IPS-15b (cell line): ENCODE data around the gene SPINT1.

Experiments
- H3K27me3 ChIP-seq: one replicate; pipeline ENCODE4 v1.6.1; 2013; ENCODE audit warnings: low read length; ENCODE audit not compliant: control insufficient read depth, insufficient read depth
- H3K36me3 ChIP-seq: one replicate; pipeline ENCODE4 v1.6.1; 2013; ENCODE audit warnings: low read length; ENCODE audit not compliant: control insufficient read depth, insufficient read depth
- H3K4me1 ChIP-seq: one replicate; pipeline ENCODE4 v1.6.1; 2013; ENCODE audit warnings: mild to moderate bottlenecking, low read length; ENCODE audit not compliant: control insufficient read depth, insufficient read depth
- H3K4me3 ChIP-seq: one replicate; pipeline ENCODE4 v1.5.1; 2013; ENCODE audit warnings: low read depth, low read length
- H3K9ac ChIP-seq: one replicate; pipeline ENCODE4 v1.6.1; 2013; ENCODE audit warnings: low read depth, mild to moderate bottlenecking, low read length
- H3K9me3 ChIP-seq: one replicate; pipeline ENCODE4 v1.6.1; 2013; ENCODE audit warnings: mild to moderate bottlenecking, low read length; ENCODE audit not compliant: control insufficient read depth, insufficient read depth

SPINT1 gene

DNA sequence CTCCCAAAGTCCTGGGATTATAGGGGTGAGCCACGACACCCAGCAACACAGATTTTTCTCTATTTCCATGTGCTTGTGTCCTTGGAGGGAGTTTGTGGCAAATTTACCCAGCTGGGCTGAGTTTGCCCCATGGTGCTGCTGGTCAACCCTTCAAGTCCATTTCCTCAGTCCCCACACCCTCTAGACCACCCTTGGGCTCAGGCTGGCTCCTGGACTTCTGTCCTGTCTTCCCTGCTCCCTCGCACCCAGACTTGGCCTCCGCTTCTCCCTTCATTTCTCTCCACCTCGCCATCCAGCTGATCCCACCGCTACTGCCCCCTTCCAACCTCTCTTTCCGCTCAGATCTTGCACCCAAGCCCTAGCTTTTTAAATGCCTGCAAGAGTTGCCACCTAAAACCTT lies 37.5 kb downstream of the SPINT1 start:
- no peak overlapping the region for H3K9ac ChIP-seq
- H3K4me1 ChIP-seq = no peaks in the 10 kb centered on the region
- no peaks in the 10 kb centered on the region for H3K27me3 ChIP-seq
- no peak overlapping the region for H3K4me3 ChIP-seq
- H3K9me3 ChIP-seq = no peaks in the 10 kb centered on the region
- H3K36me3 ChIP-seq = no peaks in the 10 kb centered on the region

DNA sequence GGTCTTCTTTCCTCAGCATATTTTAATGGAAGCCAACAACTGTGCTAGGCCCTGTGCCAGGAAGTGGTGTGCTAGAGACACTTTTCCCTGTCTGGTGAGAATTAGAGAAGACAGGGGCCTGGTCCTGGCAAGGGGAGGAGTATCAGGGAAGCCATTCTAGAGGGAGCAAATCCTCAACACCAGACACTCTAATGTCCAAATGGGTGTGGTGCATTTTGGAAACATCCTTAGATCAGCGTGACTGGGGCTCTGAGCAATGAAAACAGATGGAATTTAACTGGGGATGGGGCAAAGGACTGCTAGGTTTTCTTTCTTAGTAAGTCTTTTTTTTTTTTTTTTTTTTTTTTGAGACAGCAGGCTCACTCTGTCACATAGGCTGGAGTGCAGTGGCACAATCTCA lies 42.7 kb downstream of the SPINT1 start:
- H3K9me3 ChIP-seq = no peaks in the 10 kb centered on the region
- H3K36me3 ChIP-seq = no peaks in the 10 kb centered on the region
- H3K9ac ChIP-seq = no peak overlapping the region
- H3K4me3 ChIP-seq = no peak overlapping the region
- peaks cover under 1% of the 10 kb centered on the region for H3K4me1 ChIP-seq
- no peaks in the 10 kb centered on the region for H3K27me3 ChIP-seq

DNA sequence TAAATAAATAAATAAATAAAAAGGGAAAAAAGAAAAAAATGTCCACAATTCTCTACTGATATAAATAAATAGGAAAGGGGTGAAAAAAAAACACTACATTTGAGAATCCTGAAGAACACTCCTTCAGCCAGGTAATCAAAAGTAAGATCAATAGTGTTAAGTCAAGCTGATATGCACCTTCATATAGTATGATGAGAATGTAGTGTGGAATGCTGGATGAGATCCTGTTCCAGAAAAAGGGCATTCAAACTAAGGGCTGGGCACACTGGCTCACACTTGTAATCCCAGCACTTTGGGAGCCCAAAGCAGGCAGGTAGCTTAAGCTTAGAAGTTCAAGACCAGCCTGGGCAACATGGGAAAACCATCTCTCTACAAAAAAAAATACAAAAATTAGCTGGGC lies 45.3 kb downstream of the SPINT1 start:
- H3K36me3 ChIP-seq = no peaks in the 10 kb centered on the region
- no peaks in the 10 kb centered on the region for H3K9me3 ChIP-seq
- peaks cover 10% of the 10 kb centered on the region for H3K27me3 ChIP-seq
- no peak overlapping the region for H3K9ac ChIP-seq
- H3K4me1 ChIP-seq = peaks cover 3% of the 10 kb centered on the region
- no peak overlapping the region for H3K4me3 ChIP-seq

DNA sequence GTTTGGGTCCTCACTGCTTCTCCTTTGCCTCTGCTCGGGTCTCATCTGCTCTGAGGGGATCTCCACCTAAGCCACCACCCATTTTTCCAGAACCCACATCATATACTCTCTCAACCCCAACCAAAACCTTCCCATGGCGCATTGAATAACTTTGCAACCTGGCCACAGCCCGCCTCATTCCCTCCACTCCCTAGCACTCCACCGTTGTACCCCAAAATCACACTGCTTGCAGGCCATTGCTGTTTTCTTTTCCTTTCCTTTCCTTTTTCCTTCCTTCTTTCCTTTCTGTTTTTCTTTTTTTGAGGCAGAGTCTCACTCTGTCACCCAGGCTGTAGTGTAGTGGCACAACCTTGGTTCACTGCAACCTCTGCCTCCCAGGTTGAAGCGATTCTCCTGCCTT lies 47.3 kb downstream of the SPINT1 start:
- Histone ChIP-seq H3K36me3 (peaks cover 6% of the 10 kb centered on the region), H3K4me3 (no peak overlapping the region), H3K9ac (no peak overlapping the region), H3K9me3 (no peaks in the 10 kb centered on the region), H3K4me1 (peaks cover 3% of the 10 kb centered on the region), H3K27me3 (peaks cover 10% of the 10 kb centered on the region)

DNA sequence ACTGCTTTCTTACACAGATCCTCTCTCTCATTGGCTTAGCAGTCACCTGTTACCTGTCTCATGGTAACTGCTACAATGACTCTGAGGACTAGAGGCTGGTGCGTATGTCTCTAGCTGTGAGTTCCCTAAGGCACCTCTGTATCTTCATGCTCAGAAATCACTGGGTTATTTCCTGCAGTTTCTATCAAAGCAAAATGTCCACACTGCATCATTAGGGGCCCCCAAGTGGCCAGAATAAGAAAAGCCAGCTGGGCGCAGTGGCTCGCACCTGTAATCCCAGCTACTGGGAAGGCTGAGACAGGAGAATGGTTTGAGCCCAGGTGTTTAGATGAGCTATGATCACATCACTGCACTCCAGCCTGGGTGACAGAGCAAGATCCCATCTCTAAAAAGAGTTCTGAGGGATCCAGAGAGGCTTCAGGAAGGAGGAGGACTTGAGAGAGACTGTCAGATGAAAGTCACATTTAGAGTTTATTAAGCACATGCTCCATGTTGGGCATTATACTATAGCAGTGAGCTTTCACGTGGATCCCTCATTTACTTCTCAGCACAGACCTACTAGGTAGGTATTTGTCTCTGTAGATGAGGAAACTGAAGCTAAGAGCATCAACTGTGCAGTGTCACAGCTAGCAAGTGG lies 48.1 kb downstream of the SPINT1 start:
- Histone ChIP-seq H3K9me3 (no peaks in the 10 kb centered on the region), H3K4me3 (no peak overlapping the region), H3K27me3 (peaks cover 10% of the 10 kb centered on the region), H3K9ac (no peak overlapping the region), H3K4me1 (peaks cover 3% of the 10 kb centered on the region), H3K36me3 (peaks cover 11% of the 10 kb centered on the region)

- Histone ChIP-seq H3K4me1 (peaks cover 3% of the 10 kb centered on the region), H3K27me3 (peaks cover 10% of the 10 kb centered on the region), H3K9ac (no peak overlapping the region), H3K9me3 (no peaks in the 10 kb centered on the region), H3K4me3 (no peak overlapping the region), H3K36me3 (peaks cover 11% of the 10 kb centered on the region)
These were observed 48.7 kb downstream of the SPINT1 start for GRCh38 chr15:40892447-40893012.

GRCh38 chr15:40893019-40893670 lies 49.3 kb downstream of the SPINT1 start:
- peaks cover 10% of the 10 kb centered on the region for H3K27me3 ChIP-seq
- peaks cover 11% of the 10 kb centered on the region for H3K36me3 ChIP-seq
- no peaks in the 10 kb centered on the region for H3K9me3 ChIP-seq
- H3K4me3 ChIP-seq = peak overlapping the region; percentile 52
- peaks cover 3% of the 10 kb centered on the region for H3K4me1 ChIP-seq
- no peak overlapping the region for H3K9ac ChIP-seq

DNA sequence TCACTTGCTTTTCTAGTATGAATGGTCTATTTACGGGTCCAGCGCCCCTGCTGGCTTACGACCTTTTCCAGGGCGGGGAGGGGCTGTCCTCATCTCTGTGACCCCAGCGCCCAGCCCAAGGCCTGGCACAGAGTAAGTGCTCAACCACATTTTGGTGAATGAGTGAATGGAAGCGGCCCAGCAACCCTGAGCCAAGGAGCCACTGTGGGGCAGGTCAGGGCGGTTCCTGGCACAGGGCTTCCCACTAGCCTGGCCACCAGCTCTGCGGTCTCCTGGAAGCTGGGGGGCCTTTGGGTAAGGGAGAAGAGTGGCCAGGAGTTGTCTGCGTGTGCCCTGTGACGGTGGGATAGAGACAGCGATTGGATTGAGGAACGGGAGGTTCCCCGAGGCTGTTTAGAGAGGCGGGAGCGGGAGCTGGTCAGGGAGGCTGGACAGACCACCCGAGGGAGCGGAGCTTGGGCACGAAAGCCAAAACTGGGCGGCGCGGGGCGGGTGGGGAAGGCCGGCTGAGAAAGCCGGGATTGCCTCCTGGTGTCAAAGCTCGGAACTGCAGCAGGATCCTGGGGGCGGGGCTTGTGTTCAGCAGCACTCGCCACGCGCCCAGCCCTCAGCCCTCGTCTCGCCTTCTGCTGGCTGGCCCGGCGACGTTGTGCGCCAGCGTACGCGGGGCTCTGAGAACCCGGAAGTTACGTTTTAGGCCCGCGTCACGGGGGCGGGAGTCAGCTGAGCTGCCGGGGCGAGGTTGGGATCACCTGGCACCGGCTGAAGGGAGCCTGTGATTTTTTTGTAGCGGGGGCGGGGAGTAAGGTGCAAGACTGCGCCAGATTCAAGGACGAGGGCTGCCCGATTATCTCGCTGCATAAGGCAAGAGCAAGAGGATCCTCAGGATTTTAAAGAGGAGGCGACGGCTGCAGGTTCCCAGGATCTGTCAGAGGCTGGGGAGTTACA lies 50.2 kb downstream of the SPINT1 start, which contains the start of gene VPS18:
VPS18 (plus strand) TSS at position 718 of the 948 bp plus-strand sequence. CDS start 319 bp downstream, outside the sequence.
- Histone ChIP-seq H3K9me3 (no peaks in the 10 kb centered on the region), H3K4me1 (peaks cover 3% of the 10 kb centered on the region), H3K9ac (peak within 1 kb of the TSS; percentile 91), H3K36me3 (peaks cover 15% of the 10 kb centered on the region), H3K27me3 (peaks cover 10% of the 10 kb centered on the region), H3K4me3 (peak within 1 kb of the TSS; percentile 96)

- no peaks in the 10 kb centered on the region for H3K9me3 ChIP-seq
- peak overlapping the region; percentile 91 for H3K9ac ChIP-seq
- H3K4me3 ChIP-seq = peak overlapping the region; percentile 96
- H3K36me3 ChIP-seq = peaks cover 24% of the 10 kb centered on the region
- H3K4me1 ChIP-seq = peaks cover 3% of the 10 kb centered on the region
- peaks cover 10% of the 10 kb centered on the region for H3K27me3 ChIP-seq
These were observed 51.0 kb downstream of the SPINT1 start for GRCh38 chr15:40894681-40895448.

DNA sequence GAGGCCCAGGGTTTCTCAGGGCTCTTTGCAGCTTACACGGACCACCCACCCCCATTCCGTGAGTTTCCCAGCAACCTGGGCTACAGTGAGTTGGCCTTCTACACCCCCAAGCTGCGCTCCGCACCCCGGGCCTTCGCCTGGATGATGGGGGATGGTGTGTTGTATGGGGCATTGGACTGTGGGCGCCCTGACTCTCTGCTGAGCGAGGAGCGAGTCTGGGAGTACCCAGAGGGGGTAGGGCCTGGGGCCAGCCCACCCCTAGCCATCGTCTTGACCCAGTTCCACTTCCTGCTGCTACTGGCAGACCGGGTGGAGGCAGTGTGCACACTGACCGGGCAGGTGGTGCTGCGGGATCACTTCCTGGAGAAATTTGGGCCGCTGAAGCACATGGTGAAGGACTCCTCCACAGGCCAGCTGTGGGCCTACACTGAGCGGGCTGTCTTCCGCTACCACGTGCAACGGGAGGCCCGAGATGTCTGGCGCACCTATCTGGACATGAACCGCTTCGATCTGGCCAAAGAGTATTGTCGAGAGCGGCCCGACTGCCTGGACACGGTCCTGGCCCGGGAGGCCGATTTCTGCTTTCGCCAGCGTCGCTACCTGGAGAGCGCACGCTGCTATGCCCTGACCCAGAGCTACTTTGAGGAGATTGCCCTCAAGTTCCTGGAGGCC lies 55.8 kb downstream of the SPINT1 start:
- no peaks in the 10 kb centered on the region for H3K4me1 ChIP-seq
- H3K27me3 ChIP-seq = no peaks in the 10 kb centered on the region
- H3K9ac ChIP-seq = no peak overlapping the region
- peaks cover 54% of the 10 kb centered on the region for H3K36me3 ChIP-seq
- no peaks in the 10 kb centered on the region for H3K9me3 ChIP-seq
- H3K4me3 ChIP-seq = no peak overlapping the region
